GM10266 (cell line): ENCODE results near the gene KIF6.

Source experiments
- DNase-seq: peaks from one replicate; pipeline ENCODE4 v3.0.0; 2012; ENCODE audit errors: extremely low spot score
- CTCF ChIP-seq: IDR thresholded peaks from 2 replicates; pipeline ENCODE4 v1.5.1; 2012; ENCODE audit warnings: mild to moderate bottlenecking, low read depth; ENCODE audit not compliant: control insufficient read depth, insufficient read depth; ENCODE audit errors: missing control alignments

KIF6 gene

GRCh38 chr6:39563566-39564311 lies 161.5 kb downstream of the KIF6 start:
- TF ChIP-seq CTCF, result no peak

DNA sequence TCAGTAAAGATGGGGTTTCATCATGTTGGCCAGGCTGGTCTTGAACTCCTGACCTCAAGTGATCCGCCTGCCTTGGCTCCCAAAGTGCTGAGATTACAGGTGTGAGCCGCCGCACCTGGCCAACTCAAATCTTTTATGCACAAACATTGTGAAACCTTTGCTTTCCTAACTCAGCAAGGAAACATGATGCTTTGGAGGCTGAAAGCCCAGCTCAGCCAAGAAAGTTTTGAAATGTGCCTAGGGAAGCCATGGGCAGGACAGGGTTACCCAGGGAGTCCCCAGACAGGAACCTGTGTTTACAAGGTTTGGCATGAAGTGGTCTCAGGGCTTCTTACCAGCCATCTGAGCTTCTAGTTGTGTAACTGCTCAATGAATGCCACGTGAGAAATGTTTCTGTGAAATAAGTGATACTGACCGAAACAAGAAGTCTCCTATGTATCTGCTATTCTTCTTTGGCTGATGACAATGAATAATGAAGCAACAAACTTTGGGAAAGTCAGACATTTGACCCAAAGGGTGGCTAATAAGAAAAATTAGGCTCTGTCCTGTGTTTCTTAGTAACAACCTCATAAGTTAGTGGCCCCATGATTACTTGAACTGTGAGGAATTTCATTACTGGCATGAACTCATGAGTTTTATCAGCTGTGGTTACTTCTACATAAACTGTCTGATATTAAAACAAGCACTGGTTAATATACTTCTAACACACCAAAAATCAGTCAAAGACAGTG lies 163.5 kb downstream of the KIF6 start:
- DNase-seq, result no peak
- TF ChIP-seq CTCF, result no peak

More at GRCh38 chr6:39563566-39564311, 161.5 kb downstream of the KIF6 start:
- DNase-seq, result no peak

DNA sequence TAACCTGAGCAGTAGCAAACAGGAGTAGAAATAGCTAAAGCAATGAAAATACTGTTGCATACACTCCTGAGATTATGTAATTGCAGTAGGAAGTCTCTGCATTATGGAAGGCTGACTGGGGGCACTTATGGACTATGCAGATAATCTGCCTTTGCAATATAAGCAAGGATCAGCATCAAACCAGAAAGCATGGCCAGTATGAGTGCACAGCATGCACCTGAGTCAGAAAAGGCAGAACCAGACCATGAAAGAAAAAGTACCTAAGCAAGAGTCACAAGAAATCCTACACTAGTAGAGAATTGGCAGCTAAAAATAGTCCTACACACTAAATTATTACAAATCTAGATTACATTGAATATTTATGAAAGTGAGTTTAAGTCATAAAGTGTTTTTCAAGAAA lies 164.3 kb downstream of the KIF6 start:
- no peak for DNase-seq
- no peak for TF ChIP-seq CTCF

DNA sequence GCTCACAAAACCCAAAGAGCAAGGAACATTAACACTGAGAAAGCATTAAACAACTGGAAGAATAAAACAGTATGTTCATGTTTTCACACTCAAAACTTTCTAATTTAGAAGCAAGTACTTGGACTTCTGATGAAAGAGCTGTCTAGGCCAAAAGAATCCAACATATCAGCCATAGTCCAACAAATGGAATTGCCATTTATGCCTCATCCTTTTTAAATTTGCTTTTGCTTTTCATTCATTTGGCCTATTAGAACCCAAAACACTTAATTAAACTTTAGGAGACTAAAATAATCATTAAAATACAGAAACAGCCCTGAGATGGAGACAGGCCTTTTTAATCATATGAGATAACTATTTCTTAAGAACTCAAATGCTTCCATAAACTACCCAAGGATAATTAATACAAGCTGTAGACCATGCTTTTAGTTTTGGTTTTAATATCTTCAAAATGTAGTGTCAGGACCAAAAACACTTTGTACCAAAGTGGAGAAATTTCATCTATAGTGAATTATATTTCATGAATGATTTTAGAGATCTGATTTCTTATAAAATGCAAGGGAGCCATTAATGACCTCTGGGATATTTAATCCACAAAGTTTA lies 166.5 kb downstream of the KIF6 start:
- TF ChIP-seq CTCF, result no peak
- no peak for DNase-seq

DNA sequence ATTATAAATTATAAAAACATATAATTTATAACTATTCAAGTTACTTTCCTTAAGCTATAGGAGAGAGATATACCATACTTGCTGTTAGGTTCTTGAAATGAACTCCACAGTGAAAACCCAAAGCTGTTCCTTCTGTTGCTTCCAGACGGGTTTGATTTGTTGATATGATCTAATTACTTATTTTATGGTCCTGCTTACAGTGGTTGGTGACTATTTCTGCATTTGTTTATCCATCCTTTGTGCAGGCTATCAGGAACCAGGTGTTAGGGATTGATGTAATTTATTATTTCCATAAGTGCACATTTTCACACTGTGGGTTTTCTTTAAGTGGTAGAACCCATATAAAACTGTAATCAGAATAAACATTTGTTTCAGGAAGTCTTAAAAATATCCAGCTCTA lies 167.1 kb downstream of the KIF6 start:
- DNase-seq, result no peak
- no peak for TF ChIP-seq CTCF

DNA sequence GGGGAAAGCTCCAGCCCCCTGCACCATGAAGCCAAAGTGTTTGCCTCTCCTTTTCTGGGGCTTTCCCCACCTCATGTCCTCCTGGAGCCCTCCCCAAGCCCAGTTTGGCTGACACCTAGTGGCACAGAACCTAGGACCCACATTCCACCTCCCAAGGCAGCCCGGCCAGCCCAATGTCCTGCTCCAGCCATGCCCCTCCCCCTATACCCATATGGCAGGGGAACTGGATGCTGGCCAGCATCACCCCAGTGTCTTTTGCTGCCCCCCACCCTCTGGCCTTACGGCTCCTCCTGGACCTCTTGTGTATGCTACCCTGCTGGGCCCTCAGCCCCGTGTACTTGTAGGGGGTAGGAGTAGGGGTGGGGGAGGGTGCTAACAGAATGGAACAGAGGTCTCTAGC lies 170.1 kb downstream of the KIF6 start:
- no peak for DNase-seq
- TF ChIP-seq CTCF, result no peak
